Measurements from ENCODE around the gene LRRC42.
A peak's percentile ranks its signal among the peaks of the same experiment; 100 is the strongest.

Gene LRRC42, protein sequence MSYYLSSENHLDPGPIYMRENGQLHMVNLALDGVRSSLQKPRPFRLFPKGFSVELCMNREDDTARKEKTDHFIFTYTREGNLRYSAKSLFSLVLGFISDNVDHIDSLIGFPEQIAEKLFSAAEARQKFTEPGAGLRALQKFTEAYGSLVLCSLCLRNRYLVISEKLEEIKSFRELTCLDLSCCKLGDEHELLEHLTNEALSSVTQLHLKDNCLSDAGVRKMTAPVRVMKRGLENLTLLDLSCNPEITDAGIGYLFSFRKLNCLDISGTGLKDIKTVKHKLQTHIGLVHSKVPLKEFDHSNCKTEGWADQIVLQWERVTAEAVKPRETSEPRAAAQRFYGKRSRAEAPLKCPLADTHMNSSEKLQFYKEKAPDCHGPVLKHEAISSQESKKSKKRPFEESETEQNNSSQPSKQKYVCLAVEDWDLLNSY

GRCh38 chr1:53946252-53947171, at the start of gene LRRC42:
Gene LRRC42 (plus strand): TSS chr1:53946350. CDS start chr1:53952000, 5,650 bp downstream.
- no peak for DNase-seq

DNA sequence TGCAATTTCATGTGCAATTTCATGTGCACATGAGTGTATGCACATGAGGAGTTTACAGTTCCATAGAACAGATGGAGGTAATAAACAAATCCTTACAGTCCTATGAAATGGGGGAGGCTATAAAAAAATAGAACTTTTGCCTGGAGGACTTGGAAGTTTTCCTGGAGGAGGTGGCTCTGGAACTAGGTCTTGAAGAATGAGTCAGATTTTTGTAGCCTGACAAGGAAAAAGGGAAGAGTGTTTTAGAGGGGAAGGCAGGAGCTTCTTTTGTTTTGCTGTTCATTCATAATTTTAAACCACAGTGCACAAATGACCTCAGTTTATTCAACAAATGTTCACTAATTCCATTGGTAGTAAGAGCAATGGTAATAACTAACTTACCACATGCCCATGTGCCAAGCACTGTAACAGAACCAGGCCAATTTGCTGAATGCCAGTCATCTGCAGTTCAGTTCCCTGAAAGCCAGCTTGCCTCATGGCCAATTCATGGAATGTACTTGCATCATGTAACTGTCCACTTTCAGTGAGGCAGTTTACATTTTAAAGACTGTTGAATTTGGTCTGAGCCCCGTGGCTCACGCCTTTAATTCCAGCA, 49.4 kb upstream of the LRRC42 start:
- no peak for DNase-seq

GRCh38 chr1:53899206-53899628, 46.9 kb upstream of the LRRC42 start:
- peak; percentile 85 for DNase-seq

DNA sequence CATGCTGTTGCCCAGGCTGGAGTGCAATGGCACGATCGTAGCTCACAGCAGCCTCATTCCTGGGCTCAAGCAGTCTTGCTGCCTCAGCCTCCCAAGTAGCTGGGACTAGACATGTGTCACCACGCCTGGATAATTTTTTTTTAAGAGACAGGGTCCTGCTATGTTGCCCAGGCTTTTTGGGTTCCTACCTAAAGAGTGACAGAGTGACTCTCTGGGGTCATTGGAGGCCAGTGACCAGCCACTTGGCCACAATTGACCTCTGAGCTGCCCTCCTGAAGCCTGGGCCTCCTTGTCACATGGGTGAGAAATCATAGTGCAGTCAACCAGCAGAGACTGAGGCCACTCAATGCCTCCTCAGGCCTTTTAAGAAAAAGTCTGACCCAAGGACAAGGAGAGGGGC, 46.4 kb upstream of the LRRC42 start:
- DNase-seq = no peak

GRCh38 chr1:53902235-53903138, 43.7 kb upstream of the LRRC42 start:
- DNase-seq = peak; percentile 15

DNA sequence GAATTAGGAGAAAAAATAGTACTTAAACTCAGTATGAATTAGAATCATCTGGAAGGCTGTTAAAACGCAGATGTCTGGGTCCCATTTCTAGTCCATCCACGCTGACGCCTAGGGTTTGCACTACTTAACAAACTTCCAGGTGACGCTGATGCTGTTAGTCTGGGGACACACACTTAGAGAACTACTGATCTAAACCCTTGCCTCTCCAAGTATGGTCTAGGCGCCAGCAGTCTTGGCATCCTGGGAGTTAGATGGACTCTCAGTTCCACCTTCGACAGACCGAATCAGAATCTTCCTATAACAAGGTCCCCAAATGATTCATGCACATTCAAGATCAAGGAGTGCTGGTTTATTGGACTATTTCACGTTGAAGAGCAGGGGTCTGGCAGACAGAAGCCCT, 40.6 kb upstream of the LRRC42 start:
- DNase-seq = no peak

GRCh38 chr1:53906121-53906520, 40.0 kb upstream of the LRRC42 start:
- DNase-seq = no peak

DNA sequence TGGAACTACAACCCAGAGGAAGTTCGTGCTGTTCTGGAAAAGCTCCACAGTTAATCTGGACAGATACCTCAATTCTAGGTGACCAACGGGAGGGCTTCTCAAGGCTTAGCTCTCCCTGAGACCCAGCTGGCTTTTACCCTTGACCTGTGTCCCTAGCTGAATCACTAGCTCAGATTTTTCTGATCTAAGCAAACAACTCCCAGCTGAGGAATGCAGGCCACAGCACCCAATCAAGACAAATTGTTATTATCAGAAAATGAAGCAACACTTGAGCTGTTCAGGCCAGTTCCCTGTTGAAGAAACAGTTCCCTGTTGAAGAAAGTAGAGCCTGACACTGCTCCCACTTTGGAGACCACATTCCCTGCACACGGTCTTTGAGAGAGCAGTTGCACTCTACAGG, 36.2 kb upstream of the LRRC42 start:
- DNase-seq = no peak

DNA sequence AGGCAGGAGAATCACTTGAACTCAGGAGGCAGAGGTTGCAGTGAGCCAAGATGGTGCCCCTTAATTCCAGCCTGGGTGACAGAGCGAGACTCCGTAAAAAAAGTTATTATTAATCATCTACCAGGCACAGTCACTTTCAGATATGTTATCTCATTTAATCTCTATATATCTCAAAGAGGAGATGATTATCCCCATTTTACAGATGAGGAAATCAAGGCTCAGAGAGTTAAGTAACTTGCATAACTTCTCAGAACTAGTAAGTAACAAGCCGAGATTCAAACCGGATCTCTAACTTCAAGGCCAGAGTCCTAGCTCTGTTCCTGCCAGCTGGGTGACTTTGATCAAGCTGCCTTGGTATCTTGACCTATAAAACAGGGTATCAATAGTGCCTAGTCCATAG, 34.7 kb upstream of the LRRC42 start:
- DNase-seq = no peak

DNA sequence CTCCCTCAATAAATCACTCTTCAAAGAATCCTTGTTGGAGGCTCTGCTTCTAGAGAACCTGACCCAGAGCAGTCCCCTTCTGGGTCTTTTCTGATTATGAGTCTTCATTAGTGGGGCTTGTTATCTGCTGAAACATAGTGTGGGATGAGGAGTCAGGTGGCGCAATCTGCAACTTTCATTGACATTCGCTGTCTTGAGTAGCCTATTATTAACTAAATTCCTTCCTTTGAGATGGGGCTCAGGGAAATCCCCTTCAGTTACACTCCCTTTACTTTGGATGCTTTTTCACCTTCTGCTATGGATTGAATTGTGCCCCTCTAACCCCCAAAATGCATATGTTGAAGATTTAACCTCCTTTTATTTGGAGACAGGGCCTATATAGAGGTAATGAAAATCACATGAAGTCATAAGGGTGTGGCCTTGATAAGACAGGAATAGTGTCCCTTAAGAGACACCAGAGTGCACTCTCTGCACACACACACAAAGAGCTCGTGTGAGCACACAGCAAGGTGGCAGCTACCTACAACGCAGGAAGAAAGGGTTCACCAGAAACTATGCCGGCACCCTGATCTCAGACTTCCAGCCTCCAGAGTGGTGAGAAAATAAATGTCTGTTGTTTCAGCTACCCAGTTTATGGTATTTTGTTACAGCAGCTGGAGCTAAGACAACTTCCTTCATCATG, 32.7 kb upstream of the LRRC42 start:
- no peak for DNase-seq

DNA sequence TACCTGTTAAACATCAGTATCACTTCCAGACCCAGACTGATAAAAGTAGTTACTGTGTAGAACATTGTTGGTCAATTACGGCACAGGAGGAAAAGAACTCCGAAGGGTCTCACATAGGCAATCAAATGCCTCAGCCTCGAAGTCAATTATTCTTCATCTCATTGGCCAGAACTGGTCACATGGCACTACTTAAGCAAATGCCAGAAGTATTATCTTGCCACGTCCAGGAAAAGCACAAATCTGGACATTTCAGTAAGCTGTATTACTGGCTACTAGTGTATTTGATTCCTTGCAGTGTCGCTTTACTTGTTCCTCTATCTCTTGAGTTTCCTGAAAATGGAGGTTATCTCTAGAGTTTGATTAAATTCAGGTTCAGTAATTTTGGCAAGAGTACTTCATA, 27.8 kb upstream of the LRRC42 start:
- DNase-seq = no peak

GRCh38 chr1:53919675-53920066, 26.5 kb upstream of the LRRC42 start:
- no peak for DNase-seq

- DNase-seq = no peak
These were observed 18.7 kb upstream of the LRRC42 start for GRCh38 chr1:53927376-53927881.

- no peak for DNase-seq
These were observed 16.7 kb upstream of the LRRC42 start for GRCh38 chr1:53929246-53929960.

DNA sequence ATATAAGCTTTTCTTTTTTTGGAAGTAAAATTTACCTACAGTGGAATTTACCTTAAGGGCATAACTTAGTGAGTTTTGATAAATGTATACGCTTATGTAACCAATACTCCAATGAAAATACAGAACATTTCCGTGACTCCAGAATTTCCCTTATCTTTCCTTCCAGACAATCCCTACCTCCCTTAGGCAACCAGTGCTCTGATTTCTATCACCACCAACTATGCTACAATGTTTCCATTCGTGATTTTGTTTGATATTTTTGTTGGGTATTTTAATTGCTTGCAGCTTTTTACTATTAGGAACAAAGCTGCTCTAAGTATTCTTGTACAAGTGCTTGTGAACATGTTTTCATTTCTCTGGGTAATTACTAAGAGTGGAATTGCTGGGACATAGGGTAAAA, 15.2 kb upstream of the LRRC42 start:
- no peak for DNase-seq

DNA sequence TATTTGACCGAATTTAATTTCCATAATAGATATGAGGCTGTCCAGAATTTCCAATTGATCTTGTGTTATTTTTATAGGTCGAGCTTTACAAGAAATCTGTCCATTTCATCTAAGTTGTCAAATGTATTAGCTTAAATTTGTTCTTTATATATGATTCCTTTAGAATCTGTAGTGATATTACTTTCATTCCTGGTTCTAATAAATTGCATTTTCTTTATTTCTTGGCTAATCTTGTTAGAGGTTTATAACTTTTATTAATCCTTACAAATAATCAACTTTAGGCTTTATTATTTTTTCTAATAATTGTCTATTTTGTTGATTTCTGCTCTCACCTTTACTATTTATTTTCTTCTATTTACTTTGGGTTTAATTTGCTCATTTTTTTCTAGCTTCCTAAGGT, 14.6 kb upstream of the LRRC42 start:
- no peak for DNase-seq

DNA sequence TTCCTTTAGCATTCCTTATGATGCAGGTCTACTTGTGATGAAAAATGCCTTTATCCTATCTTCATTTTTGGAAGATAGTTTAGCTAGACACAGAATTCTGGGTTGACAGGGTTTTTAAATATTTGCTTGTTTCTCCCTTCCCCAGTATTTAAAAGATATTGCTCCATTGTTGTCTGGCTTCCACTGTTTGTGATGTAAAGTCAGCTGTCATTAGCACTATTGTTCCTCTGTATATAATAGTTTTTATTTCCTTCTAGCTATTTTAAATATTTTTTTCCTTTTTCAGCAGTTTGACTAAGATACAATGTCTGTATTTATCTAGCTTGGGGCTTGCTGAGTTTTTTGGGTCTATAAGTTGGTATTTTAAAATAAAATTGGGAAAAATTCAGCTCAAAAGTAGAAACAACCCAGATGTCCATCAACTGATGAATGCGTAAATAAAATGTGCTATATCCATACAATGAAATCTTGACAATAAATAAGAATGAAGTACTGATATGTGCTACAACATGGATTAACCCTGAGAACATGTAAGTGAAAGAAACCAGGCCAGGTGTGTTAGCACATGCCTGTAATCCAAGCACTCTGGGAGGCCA, 11.9 kb upstream of the LRRC42 start:
- no peak for DNase-seq

GRCh38 chr1:53936430-53936829, 9.7 kb upstream of the LRRC42 start:
- DNase-seq = no peak

GRCh38 chr1:53938136-53938830, 7.9 kb upstream of the LRRC42 start:
- DNase-seq = no peak

Measured in NCI-H2029 treated with DMSO at 0.1 percent for 48 hours (cell line).